Globus pallidus (tissue), 1 donor: ENCODE data around the gene SLC35F1.

Source experiments
- DNase-seq: peaks from one replicate; pipeline ENCODE4 v3.0.0-alpha.2; 2015; ENCODE audit warnings: low spot score

SLC35F1 gene

GRCh38 chr6:118313762-118314161, 406.7 kb downstream of the SLC35F1 start:
- DNase-seq, result no peak

- DNase-seq, result no peak
Observed at GRCh38 chr6:118316796-118317384, 409.8 kb downstream of the SLC35F1 start.

- DNase-seq, result no peak
Observed at GRCh38 chr6:118317581-118318563, 410.8 kb downstream of the SLC35F1 start.

GRCh38 chr6:118318648-118319047, 411.6 kb downstream of the SLC35F1 start:
- no peak for DNase-seq

GRCh38 chr6:118319416-118319815, 412.4 kb downstream of the SLC35F1 start:
- DNase-seq, result no peak

GRCh38 chr6:118319894-118320649, 413.0 kb downstream of the SLC35F1 start:
- DNase-seq, result peak; percentile 52

- no peak for DNase-seq
Observed at GRCh38 chr6:118320652-118321051, 413.6 kb downstream of the SLC35F1 start.

GRCh38 chr6:118324116-118324515, 417.1 kb downstream of the SLC35F1 start:
- DNase-seq, result no peak

GRCh38 chr6:118325220-118325860, 418.3 kb downstream of the SLC35F1 start:
- DNase-seq, result no peak

GRCh38 chr6:118326712-118327111, 419.6 kb downstream of the SLC35F1 start:
- no peak for DNase-seq

GRCh38 chr6:118327237-118327636, 420.2 kb downstream of the SLC35F1 start:
- DNase-seq, result no peak

- DNase-seq, result no peak
Observed at GRCh38 chr6:118333772-118334171, 426.7 kb downstream of the SLC35F1 start.

- no peak for DNase-seq
Observed at GRCh38 chr6:118334634-118335033, 427.6 kb downstream of the SLC35F1 start.

GRCh38 chr6:118335325-118335816, 428.3 kb downstream of the SLC35F1 start:
- no peak for DNase-seq

- DNase-seq, result no peak
Observed at GRCh38 chr6:118344014-118344670, 437.1 kb downstream of the SLC35F1 start.

- DNase-seq, result no peak
Observed at GRCh38 chr6:118350881-118351430, 443.9 kb downstream of the SLC35F1 start.

- no peak for DNase-seq
Observed at GRCh38 chr6:118353564-118353963, 446.5 kb downstream of the SLC35F1 start.

GRCh38 chr6:118354641-118355040, 447.6 kb downstream of the SLC35F1 start:
- DNase-seq, result no peak

GRCh38 chr6:118356054-118356453, 449.0 kb downstream of the SLC35F1 start:
- DNase-seq, result no peak

- DNase-seq, result no peak
Observed at GRCh38 chr6:118356686-118357085, 449.6 kb downstream of the SLC35F1 start.
